Naive B cell (primary cell): Measurements from ENCODE around the gene GDF10. TPM values are rescaled to one million over a fixed set of nuclear protein-coding genes. Genes with fewer than 3 reads are reported as not detected.

Experiments used
- ATAC-seq, 2 donors: fragments of 150-1000 bp; cut with Tn5 transposase; 2 replicates each; pipeline ENCODE4 v1.10.0; 2021; ENCODE audit warnings: low read depth in 2 of 2, mild to moderate bottlenecking in 2 of 2, moderate library complexity in 2 of 2
- DNase-seq: peaks from one replicate; pipeline ENCODE4 v3.0.0; 2022
- H3K27ac Mint-ChIP-seq, 6 donors: one replicate each; pipeline ENCODE4 v1.8.0; 2020 to 2022; ENCODE audit warnings: mild to moderate bottlenecking in 6 of 6, mixed read lengths in 6 of 6, moderate library complexity in 5 of 6, inconsistent platforms in 2 of 6
- H3K27me3 Mint-ChIP-seq, 3 donors: one replicate each; pipeline ENCODE4 v1.8.0; 2021 to 2022; ENCODE audit warnings: mixed read lengths in 3 of 3, mild to moderate bottlenecking in 1 of 3
- H3K36me3 Mint-ChIP-seq, 2 donors: one replicate each; pipeline ENCODE4 v1.8.0; 2020 to 2022; ENCODE audit warnings: mixed read lengths in 2 of 2, inconsistent platforms in 1 of 2, mild to moderate bottlenecking in 1 of 2
- H3K4me1 Mint-ChIP-seq, 3 donors: one replicate each; pipeline ENCODE4 v1.8.0; 2020 to 2022; ENCODE audit warnings: mixed read lengths in 3 of 3, inconsistent platforms in 1 of 3, mild to moderate bottlenecking in 1 of 3, moderate library complexity in 1 of 3
- H3K4me3 Mint-ChIP-seq, 8 donors: one replicate each; pipeline ENCODE4 v1.8.0; 2020 to 2022; ENCODE audit warnings: mild to moderate bottlenecking in 8 of 8, mixed read lengths in 8 of 8, moderate library complexity in 8 of 8, inconsistent platforms in 2 of 8
- H3K9me3 Mint-ChIP-seq, 7 donors: one replicate each; pipeline ENCODE4 v1.8.0; 2020 to 2022; ENCODE audit warnings: mixed read lengths in 7 of 7, mild to moderate bottlenecking in 5 of 7, inconsistent platforms in 2 of 7, moderate library complexity in 1 of 7
- polyA plus RNA-seq, 6 donors: library from polyadenylated mRNA; unstranded; fragments of 300-500 nt; fragmentation: Illumina TruSeq; gene quantifications; one replicate each; pipeline ENCODE4 v1.2.3, GENCODE V29; 2021; ENCODE audit warnings: low read depth in 6 of 6

The GDF10 gene
- polyA plus RNA-seq, 6 donors from 2014 or later = not detected

DNA sequence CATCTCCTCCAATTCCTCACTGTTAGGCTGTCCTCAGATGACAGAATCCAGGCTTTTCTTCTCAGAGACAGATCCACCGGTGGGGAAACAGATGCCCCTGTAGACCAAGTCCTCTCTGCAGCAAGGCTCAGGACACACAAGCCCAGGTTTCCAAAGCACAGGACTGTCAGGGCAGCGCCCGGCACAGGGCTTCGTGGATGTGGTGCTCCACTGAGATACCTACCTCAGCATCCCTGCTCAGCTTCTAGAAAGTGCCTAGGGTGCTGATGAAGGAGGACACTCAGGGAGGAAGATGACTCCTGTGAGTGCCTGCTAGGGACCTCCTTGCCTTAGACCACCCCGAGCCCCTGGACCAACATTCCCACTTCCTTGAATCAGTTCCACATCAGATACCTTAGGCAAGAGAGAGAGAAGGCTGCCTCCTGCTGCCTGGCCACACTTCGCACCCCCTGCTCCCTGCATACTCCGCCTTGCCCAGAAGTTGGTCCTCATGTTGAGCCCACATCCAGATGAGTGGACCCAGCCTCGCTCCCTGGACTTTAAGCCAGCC is 39.3 kb downstream of the GDF10 start:
- Mint-ChIP-seq H3K9me3 (no peaks in the 10 kb centered on the region), H3K36me3 (no peaks in the 10 kb centered on the region), H3K27me3 (peaks cover 33 to 54% (median 38%) of the 10 kb centered on the region in 3 donors), H3K4me1 (peaks cover 4 to 14% (median 8%) of the 10 kb centered on the region in 3 donors), H3K27ac (no peak overlapping the region), H3K4me3 (no peak overlapping the region)
- DNase-seq = no peak
- ATAC-seq = no peak

DNA sequence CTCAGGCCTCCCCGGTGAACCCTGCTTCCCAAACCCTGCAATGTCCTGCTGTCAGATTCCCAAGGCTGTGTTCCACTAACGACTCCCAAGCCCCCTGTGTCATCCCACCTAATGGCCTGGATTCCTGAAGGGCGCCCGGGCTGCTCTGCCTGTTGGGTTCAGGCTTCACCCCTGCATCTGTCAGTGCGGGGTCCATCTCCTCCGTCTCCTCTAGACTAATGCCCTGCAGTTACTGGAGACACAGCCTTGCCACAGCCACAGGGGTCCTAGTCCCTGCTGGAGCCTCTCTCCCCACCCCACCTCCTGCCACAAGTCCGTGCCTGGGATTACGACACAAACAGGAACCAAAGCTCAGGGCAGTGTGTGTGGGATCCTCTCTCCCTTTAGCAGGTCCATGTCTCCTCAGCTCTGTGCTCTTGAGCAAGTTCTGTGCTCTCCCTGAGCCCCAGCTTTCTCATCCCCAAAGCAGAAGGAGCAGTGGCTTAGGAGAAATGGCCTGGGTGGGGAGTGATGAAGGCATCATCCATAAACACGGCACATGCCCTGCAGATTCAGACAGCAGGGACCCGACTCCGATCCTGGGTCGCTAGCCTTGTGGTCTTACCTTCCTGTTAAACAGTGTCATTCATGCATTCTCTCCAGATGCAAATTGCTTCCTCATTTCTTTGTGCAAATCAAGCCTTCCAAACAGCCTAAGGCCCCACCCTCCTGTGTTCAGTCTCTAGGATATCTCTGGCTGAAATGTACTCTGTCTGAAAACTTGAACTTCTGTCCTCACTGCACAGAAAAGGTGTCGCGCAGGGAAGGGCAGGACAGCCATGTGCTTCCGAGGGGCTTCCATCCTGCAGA is 40.0 kb downstream of the GDF10 start:
- H3K4me1 Mint-ChIP-seq = peaks cover 4 to 14% (median 8%) of the 10 kb centered on the region in 3 donors
- no peak overlapping the region for H3K27ac Mint-ChIP-seq
- no peaks in the 10 kb centered on the region for H3K36me3 Mint-ChIP-seq
- DNase-seq (no peak), ATAC-seq (peak in 1 of 2 donors; percentile 21)
- H3K27me3 Mint-ChIP-seq = peaks cover 29 to 47% (median 38%) of the 10 kb centered on the region in 3 donors
- no peaks in the 10 kb centered on the region for H3K9me3 Mint-ChIP-seq
- H3K4me3 Mint-ChIP-seq = no peak overlapping the region

DNA sequence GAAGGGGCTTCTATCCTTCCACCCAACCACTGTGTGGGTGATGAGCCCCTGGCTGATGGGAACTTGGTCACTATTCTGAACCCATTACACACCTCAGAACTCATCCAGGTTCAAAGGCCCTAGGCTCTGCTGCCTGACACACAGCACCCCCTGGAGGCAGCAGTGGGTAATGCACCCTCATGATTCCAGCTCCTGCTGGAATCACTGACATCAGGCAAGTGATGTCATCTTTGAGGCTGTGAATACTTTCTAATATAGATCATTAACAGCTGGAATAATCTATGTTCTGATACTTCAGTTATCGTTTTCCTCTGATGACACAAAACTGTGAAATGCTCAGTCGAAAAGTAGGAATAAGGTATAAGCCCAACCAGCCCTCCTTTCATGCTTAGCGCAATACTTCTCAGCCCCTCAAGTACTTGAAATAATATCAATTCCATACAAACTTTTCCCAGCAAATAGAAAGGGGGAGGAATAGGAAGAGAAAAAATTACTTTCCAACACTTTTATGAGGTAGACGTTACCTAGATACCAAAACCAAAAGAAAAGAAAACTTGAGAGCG is 40.7 kb downstream of the GDF10 start:
- Mint-ChIP-seq H3K4me3 (no peak overlapping the region), H3K27ac (no peak overlapping the region), H3K36me3 (no peaks in the 10 kb centered on the region), H3K27me3 (peaks cover 24 to 40% (median 38%) of the 10 kb centered on the region in 3 donors), H3K4me1 (peaks cover 4 to 14% (median 8%) of the 10 kb centered on the region in 3 donors), H3K9me3 (no peaks in the 10 kb centered on the region)
- peak; percentile 29 for DNase-seq
- peak in 1 of 2 donors; percentile 41 for ATAC-seq

DNA sequence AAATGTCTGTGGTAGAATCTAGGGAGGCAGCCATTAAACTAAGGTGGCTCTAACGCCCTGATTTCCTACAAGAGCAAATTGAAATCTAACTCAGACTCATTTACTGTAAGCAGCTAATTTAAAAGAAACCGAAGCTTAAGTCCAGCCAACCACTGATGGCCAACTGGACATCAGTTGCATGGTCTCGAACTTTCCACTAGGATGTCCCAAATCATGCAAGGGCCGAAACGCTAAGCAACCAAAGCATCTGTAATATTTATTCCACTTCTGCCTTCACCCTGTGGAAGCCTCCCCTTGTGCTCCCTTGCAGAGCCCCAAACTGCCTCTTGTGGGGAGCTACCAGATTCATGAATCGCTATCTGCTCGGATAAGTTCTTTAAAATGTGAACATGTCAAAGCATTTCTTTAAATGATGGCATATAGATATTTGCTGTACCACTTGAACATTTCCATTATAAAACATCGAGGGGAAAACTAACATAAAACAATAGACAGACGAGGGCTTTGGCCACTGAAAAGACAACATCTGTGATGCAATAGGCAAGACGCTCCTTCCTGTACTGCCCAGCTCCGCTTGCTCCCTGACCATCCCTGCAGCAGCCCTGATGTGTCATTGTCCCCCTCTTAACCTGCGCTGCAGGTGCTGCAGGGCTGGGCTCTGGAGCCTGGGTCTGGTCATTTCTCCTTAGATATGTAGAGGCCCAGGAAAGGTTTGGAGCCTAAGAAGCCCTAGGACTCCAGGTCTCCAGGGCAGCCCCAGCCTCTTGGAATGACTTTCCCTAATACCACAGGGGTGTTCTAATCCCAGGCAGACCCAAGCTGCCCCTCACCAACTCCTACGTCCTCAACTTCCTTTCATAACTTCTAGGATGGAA is 45.2 kb downstream of the GDF10 start:
- H3K9me3 Mint-ChIP-seq = no peaks in the 10 kb centered on the region
- ATAC-seq (no peak), DNase-seq (no peak)
- H3K4me3 Mint-ChIP-seq = no peak overlapping the region
- H3K4me1 Mint-ChIP-seq = peaks cover 3 to 6% (median 4%) of the 10 kb centered on the region in 3 donors
- H3K27ac Mint-ChIP-seq = peak overlapping the region in 1 of 6 donors; percentile 9
- H3K36me3 Mint-ChIP-seq = no peaks in the 10 kb centered on the region
- peaks cover 3 to 18% (median 16%) of the 10 kb centered on the region in 3 donors for H3K27me3 Mint-ChIP-seq

DNA sequence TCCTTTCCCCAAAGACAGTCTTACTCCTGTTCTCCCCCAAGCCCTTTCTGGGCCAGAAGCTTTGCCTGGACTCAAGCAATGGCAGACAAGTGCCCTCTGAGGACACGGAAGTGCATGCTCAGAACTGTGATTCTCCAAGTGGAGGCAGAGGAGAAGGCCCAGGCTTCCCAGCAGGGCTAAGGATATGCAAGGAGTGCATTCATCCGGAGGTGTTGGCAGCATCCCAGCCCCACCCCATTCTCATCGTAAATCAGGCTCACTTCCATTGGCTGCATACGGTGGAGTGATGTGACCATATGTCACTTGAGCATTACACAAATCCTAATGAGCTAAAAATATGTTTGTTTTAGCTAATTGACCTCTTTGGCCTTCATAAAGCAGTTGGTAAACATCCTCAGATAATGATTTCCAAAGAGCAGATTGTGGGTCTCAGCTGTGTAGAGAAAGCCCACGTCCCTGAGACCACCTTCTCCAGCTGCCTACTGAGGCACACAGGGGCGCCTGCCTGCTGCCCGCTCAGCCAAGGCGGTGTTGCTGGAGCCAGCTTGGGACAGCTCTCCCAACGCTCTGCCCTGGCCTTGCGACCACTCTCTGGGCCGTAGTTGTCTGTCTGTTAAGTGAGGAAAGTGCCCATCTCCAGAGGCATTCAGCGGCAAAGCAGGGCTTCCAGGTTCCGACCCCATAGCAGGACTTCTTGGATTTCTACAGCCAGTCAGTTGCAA is 46.7 kb downstream of the GDF10 start:
- H3K36me3 Mint-ChIP-seq = no peaks in the 10 kb centered on the region
- H3K4me3 Mint-ChIP-seq = no peak overlapping the region
- peaks cover 0 to 7% (median 1%) of the 10 kb centered on the region in 3 donors for H3K27me3 Mint-ChIP-seq
- H3K27ac Mint-ChIP-seq = no peak overlapping the region
- H3K4me1 Mint-ChIP-seq = no peaks in the 10 kb centered on the region
- DNase-seq = no peak
- H3K9me3 Mint-ChIP-seq = no peaks in the 10 kb centered on the region
- no peak for ATAC-seq

DNA sequence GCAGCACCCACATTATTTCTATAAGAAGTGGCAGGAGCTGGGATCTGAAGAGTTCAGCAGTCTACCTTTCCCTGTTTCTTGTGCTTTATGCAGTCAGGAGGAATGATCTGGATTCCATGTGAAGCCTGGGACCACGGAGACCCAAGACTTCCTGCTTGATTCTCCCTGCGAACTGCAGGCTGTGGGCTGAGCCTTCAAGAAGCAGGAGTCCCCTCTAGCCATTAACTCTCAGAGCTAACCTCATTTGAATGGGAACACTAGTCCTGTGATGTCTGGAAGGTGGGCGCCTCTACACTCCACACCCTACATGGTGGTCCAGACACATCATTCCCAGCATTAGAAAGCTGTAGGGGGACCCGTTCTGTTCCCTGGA is 47.3 kb downstream of the GDF10 start:
- ATAC-seq (no peak), DNase-seq (no peak)
- Mint-ChIP-seq H3K27ac (no peak overlapping the region), H3K36me3 (no peaks in the 10 kb centered on the region), H3K27me3 (peaks cover 0 to 7% (median 0%) of the 10 kb centered on the region in 3 donors), H3K9me3 (no peaks in the 10 kb centered on the region), H3K4me3 (no peak overlapping the region), H3K4me1 (no peaks in the 10 kb centered on the region)

DNA sequence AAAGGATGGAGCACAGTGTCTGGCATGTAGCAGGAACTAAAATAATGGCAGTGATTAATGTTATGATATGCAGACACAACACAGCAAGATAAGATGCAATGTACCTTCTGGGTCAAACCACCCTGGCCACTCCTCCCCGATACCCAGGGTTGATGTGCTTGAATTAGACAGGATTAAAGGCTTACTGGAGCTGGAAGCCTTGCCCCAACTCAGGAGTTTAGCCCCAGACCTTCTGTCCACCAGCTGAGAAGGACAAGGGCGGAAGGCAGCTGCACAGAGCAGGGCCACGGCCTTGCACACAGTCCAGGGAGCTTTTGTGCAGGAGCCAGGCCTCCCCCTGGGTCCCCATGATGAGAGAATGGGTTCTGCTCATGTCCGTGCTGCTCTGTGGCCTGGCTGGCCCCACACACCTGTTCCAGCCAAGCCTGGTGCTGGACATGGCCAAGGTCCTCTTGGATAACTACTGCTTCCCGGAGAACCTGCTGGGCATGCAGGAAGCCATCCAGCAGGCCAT is 48.2 kb downstream of the GDF10 start, which contains the start of gene RBP3:
Gene RBP3, plus strand, starts transcription at position 226 of the 514 bp plus-strand sequence. Its CDS starts 122 bp downstream, at position 348.
- no peak for ATAC-seq
- Mint-ChIP-seq H3K36me3 (no peaks in the 10 kb centered on the region), H3K9me3 (no peaks in the 10 kb centered on the region), H3K4me3 (no peak within 1 kb of the TSS), H3K4me1 (no peaks in the 10 kb centered on the region), H3K27ac (peak within 1 kb of the TSS in 1 of 6 donors; percentile 19), H3K27me3 (peaks cover 0 to 7% (median 0%) of the 10 kb centered on the region in 3 donors)
- no peak for DNase-seq

DNA sequence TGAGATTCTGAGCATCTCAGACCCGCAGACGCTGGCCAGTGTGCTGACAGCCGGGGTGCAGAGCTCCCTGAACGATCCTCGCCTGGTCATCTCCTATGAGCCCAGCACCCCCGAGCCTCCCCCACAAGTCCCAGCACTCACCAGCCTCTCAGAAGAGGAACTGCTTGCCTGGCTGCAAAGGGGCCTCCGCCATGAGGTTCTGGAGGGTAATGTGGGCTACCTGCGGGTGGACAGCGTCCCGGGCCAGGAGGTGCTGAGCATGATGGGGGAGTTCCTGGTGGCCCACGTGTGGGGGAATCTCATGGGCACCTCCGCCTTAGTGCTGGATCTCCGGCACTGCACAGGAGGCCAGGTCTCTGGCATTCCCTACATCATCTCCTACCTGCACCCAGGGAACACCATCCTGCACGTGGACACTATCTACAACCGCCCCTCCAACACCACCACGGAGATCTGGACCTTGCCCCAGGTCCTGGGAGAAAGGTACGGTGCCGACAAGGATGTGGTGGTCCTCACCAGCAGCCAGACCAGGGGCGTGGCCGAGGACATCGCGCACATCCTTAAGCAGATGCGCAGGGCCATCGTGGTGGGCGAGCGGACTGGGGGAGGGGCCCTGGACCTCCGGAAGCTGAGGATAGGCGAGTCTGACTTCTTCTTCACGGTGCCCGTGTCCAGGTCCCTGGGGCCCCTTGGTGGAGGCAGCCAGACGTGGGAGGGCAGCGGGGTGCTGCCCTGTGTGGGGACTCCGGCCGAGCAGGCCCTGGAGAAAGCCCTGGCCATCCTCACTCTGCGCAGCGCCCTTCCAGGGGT is 48.9 kb downstream of the GDF10 start:
- ATAC-seq = no peak
- H3K27me3 Mint-ChIP-seq = no peaks in the 10 kb centered on the region

DNA sequence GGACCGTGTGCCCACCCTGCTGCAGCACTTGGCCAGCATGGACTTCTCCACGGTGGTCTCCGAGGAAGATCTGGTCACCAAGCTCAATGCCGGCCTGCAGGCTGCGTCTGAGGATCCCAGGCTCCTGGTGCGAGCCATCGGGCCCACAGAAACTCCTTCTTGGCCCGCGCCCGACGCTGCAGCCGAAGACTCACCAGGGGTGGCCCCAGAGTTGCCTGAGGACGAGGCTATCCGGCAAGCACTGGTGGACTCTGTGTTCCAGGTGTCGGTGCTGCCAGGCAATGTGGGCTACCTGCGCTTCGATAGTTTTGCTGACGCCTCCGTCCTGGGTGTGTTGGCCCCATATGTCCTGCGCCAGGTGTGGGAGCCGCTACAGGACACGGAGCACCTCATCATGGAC is 49.5 kb downstream of the GDF10 start:
- H3K36me3 Mint-ChIP-seq = no peaks in the 10 kb centered on the region
- ATAC-seq (no peak), DNase-seq (no peak)
- no peak overlapping the region for H3K27ac Mint-ChIP-seq
- no peaks in the 10 kb centered on the region for H3K9me3 Mint-ChIP-seq
- H3K27me3 Mint-ChIP-seq = no peaks in the 10 kb centered on the region
- no peaks in the 10 kb centered on the region for H3K4me1 Mint-ChIP-seq
- H3K4me3 Mint-ChIP-seq = no peak overlapping the region

More for the DNA sequence above, 48.9 kb downstream of the GDF10 start:
- no peak overlapping the region for H3K4me3 Mint-ChIP-seq
- peak overlapping the region in 1 of 6 donors; percentile 19 for H3K27ac Mint-ChIP-seq
- no peaks in the 10 kb centered on the region for H3K4me1 Mint-ChIP-seq
- H3K36me3 Mint-ChIP-seq = no peaks in the 10 kb centered on the region
- DNase-seq = no peak
- H3K9me3 Mint-ChIP-seq = no peaks in the 10 kb centered on the region

DNA sequence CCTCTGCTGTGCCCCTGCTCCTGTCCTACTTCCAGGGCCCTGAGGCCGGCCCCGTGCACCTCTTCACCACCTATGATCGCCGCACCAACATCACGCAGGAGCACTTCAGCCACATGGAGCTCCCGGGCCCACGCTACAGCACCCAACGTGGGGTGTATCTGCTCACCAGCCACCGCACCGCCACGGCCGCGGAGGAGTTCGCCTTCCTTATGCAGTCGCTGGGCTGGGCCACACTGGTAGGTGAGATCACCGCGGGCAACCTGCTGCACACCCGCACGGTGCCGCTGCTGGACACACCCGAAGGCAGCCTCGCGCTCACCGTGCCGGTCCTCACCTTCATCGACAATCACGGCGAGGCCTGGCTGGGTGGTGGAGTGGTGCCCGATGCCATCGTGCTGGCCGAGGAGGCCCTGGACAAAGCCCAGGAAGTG is 50.0 kb downstream of the GDF10 start:
- Mint-ChIP-seq H3K4me1 (no peaks in the 10 kb centered on the region), H3K9me3 (no peaks in the 10 kb centered on the region), H3K27me3 (no peaks in the 10 kb centered on the region), H3K36me3 (no peaks in the 10 kb centered on the region), H3K27ac (no peak overlapping the region), H3K4me3 (peak overlapping the region in 1 of 8 donors; percentile 41)
- DNase-seq = no peak
- no peak for ATAC-seq

DNA sequence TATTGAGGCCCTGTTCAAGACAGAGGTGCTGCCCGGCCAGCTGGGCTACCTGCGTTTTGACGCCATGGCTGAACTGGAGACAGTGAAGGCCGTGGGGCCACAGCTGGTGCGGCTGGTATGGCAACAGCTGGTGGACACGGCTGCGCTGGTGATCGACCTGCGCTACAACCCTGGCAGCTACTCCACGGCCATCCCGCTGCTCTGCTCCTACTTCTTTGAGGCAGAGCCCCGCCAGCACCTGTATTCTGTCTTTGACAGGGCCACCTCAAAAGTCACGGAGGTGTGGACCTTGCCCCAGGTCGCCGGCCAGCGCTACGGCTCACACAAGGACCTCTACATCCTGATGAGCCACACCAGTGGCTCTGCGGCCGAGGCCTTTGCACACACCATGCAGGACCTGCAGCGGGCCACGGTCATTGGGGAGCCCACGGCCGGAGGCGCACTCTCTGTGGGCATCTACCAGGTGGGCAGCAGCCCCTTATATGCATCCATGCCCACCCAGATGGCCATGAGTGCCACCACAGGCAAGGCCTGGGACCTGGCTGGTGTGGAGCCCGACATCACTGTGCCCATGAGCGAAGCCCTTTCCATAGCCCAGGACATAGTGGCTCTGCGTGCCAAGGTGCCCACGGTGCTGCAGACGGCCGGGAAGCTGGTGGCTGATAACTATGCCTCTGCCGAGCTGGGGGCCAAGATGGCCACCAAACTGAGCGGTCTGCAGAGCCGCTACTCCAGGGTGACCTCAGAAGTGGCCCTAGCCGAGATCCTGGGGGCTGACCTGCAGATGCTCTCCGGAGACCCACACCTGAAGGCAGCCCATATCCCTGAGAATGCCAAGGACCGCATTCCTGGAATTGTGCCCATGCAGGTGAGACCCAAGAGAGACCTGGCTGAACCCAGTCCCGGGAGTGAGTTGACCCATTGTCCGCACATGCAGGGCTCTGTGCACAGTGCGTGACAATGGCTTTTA is 51.0 kb downstream of the GDF10 start:
- Mint-ChIP-seq H3K27me3 (no peaks in the 10 kb centered on the region), H3K27ac (no peak overlapping the region), H3K36me3 (no peaks in the 10 kb centered on the region), H3K9me3 (no peaks in the 10 kb centered on the region), H3K4me1 (no peaks in the 10 kb centered on the region), H3K4me3 (no peak overlapping the region)
- DNase-seq = no peak
- no peak for ATAC-seq
